ENCODE measurements around the gene ITPR1.

DNA sequence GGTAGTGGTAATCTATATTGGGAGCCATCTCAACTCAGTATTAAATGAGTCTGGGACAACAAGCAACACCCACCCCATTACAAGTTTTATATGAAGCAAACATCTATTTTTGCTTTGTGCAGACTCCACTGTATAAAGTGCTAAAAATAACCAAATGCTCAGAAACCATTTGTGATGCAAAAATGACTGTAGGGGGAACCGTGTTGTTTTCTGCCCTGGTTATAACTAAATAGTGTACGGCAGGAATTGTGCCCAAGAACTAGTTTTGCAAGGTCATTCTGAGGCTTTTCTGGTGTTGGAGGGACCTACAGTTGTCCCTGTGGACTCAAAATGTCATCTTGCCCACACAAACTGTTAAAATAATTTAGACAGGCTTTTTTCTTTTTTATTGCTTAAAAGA, 88.3 kb downstream of the ITPR1 start:
- TF ChIP-seq POLR2A (IDR thresholded peaks at IDR 0.05) (no peak), CTCF (IDR thresholded peaks at IDR 0.05) (no peak)

All from heart left ventricle (tissue), 13 donors.